RWPE1 (cell line): Measurements from ENCODE around the gene WDR20.

Source experiments
- CTCF ChIA-PET: fragments of 350-600 bp; sonication (Branson Sonifier 250); formaldehyde crosslinking; extraction: SDS; loops from one replicate; lab custom pipeline; 2021; lab: Yijun Ruan, JAX
- POLR2A ChIA-PET: fragments of 400-600 bp; formaldehyde crosslinking; extraction: SDS; loops from one replicate; lab custom pipeline; 2020; ENCODE audit warnings: antibody characterized with exemption; ENCODE audit not compliant: low non-redundant PET; lab: Yijun Ruan, JAX
- DNase-seq: peaks from one replicate; pipeline ENCODE4 v3.0.0; 2012; ENCODE audit warnings: low spot score
- H3K27ac ChIP-seq: fragments of 450-650 bp; 2 replicates; pipeline ENCODE4 v1.5.1; 2017
- CTCF ChIP-seq: fragments of 450-650 bp; conservative IDR thresholded peaks from 2 replicates; pipeline ENCODE4 v1.5.1; 2017; ENCODE audit warnings: low read depth, mild to moderate bottlenecking

The WDR20 gene

GRCh38 chr14:102221026-102221425 lies 81.3 kb downstream of the WDR20 start:
- no peak for TF ChIP-seq CTCF
- DNase-seq: peak; percentile 40
- POLR2A ChIA-PET: no interaction called here
- peak overlapping the region; percentile 65 for H3K27ac ChIP-seq
- CTCF ChIA-PET: interaction anchor here (0.6 to 1.7 kb wide), 5 partner anchors 33 to 1658 kb away, joined by 3 to 7 read pairs (median 3); partner anchors contain the start of gene WDR20

- CTCF ChIA-PET: interaction anchor here (1.0 to 1.7 kb wide), 2 partner anchors 92 to 93 kb away, joined by 3 to 7 read pairs; no protein-coding TSS in a partner anchor
- POLR2A ChIA-PET: no interaction called here
Measured at GRCh38 chr14:102222009-102222575, 82.4 kb downstream of the WDR20 start.

GRCh38 chr14:102222751-102223150 lies 83.1 kb downstream of the WDR20 start:
- no peak for TF ChIP-seq CTCF
- CTCF ChIA-PET: interaction anchor here (1.0 kb wide), 1 partner anchor 91 kb away, joined by 3 read pairs; no protein-coding TSS in a partner anchor
- no peak for DNase-seq
- POLR2A ChIA-PET: no interaction called here
- H3K27ac ChIP-seq: peak overlapping the region; percentile 65; the same call in 1 of the 2 replicates

More at GRCh38 chr14:102222009-102222575, 82.4 kb downstream of the WDR20 start:
- peak overlapping the region; percentile 65; the same call in 1 of the 2 replicates for H3K27ac ChIP-seq
- TF ChIP-seq CTCF: no peak
- no peak for DNase-seq

- TF ChIP-seq CTCF: no peak
- ChIA-PET POLR2A (no interaction called here), CTCF (interaction anchor here (0.6 kb wide), 1 partner anchor 82 kb away, joined by 3 read pairs; no protein-coding TSS in a partner anchor)
- no peak overlapping the region for H3K27ac ChIP-seq
- DNase-seq: no peak
Measured at GRCh38 chr14:102223682-102224081, 84.0 kb downstream of the WDR20 start.

GRCh38 chr14:102225386-102225785 lies 85.7 kb downstream of the WDR20 start:
- ChIA-PET POLR2A (no interaction called here), CTCF (interaction anchor here (0.6 kb wide), 1 partner anchor 10 kb away, joined by 4 read pairs; no protein-coding TSS in a partner anchor)
- peak overlapping the region; percentile 16; the same call in 1 of the 2 replicates for H3K27ac ChIP-seq
- TF ChIP-seq CTCF: no peak
- DNase-seq: no peak

- POLR2A ChIA-PET: no interaction called here
- CTCF ChIA-PET: no interaction called here
Measured at GRCh38 chr14:102225936-102226335, 86.2 kb downstream of the WDR20 start.

More at GRCh38 chr14:102225936-102226335, 86.2 kb downstream of the WDR20 start:
- H3K27ac ChIP-seq: peak overlapping the region; percentile 16; the same call in 1 of the 2 replicates
- no peak for DNase-seq
- TF ChIP-seq CTCF: no peak
